ENCODE results near the gene DPP4.
"Not testable (repeated sequence)": the region's sequence is repeated elsewhere in the genome, so short reads cannot be mapped to it uniquely, and the experiment has no call there.

DPP4 gene

GRCh38 chr2:161955211-161955610 lies 118.8 kb downstream of the DPP4 start:
- no peak for DNase-seq (ENCODE audit: low read depth)

GRCh38 chr2:161954103-161954502 lies 119.9 kb downstream of the DPP4 start:
- no peak for DNase-seq (ENCODE audit: low read depth)

GRCh38 chr2:161953367-161953766 lies 120.6 kb downstream of the DPP4 start:
- DNase-seq (ENCODE audit: low read depth): not testable (repeated sequence)

GRCh38 chr2:161952783-161953191 lies 121.2 kb downstream of the DPP4 start:
- peak; percentile 14 for DNase-seq (ENCODE audit: low read depth)

GRCh38 chr2:161947836-161948235 lies 126.2 kb downstream of the DPP4 start:
- DNase-seq (ENCODE audit: low read depth): no peak

- DNase-seq (ENCODE audit: low read depth): no peak
Observed at GRCh38 chr2:161947406-161947805, 126.6 kb downstream of the DPP4 start.

- no peak for DNase-seq (ENCODE audit: low read depth)
Observed at GRCh38 chr2:161946489-161947107, 127.4 kb downstream of the DPP4 start.

- DNase-seq (ENCODE audit: low read depth): no peak
Observed at GRCh38 chr2:161943011-161943410, 131.0 kb downstream of the DPP4 start.

Measured in activated T-cell treated with anti-CD3 and anti-CD28 coated beads for 24 hours (primary cell).